Astrocyte of the spinal cord (primary cell): ENCODE results near the gene RFX4.

ENCODE experiments used
- DNase-seq: peaks from one replicate; pipeline ENCODE4 v3.0.0; 2011; ENCODE audit warnings: low read depth, low spot score
- H3K4me3 ChIP-seq: 2 replicates; pipeline ENCODE4 v1.5.1; 2011; ENCODE audit warnings: low read depth, mild to moderate bottlenecking, low read length, moderate library complexity
- CTCF ChIP-seq: IDR thresholded peaks from 2 replicates; pipeline ENCODE4 v1.5.1; 2012; ENCODE audit warnings: low read depth, mild to moderate bottlenecking, low read length, inconsistent platforms
- in situ Hi-C: cut with HindIII; loops from 2 replicates; pipeline ENCODE4 v1.10.0; 2017; ENCODE audit warnings: low sequenced_read_pairs

Gene RFX4

DNA sequence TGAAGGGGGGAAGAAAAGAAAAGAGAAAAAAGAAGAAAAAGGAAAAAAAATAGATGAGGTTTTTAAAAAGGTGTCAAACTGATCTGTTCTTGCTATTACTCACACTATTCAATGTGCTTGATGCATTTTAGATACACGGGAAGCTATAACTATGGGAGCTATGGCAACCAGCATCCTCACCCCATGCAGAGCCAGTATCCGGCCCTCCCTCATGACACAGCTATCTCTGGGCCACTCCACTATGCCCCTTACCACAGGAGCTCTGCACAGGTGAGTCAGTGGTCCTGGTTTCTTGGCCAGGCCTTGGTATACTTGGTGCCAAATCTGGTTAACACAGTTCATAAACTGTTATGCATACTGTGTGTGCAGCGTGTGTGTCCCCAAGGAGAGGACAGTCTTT lies 167.7 kb downstream of the RFX4 start:
- H3K4me3 ChIP-seq = no peak overlapping the region
- no peak for DNase-seq
- no peak for TF ChIP-seq CTCF
- in situ Hi-C loops = no loop called here

GRCh38 chr12:106753526-106753925 lies 170.7 kb downstream of the RFX4 start:
- in situ Hi-C loops = no loop called here
- no peak overlapping the region for H3K4me3 ChIP-seq
- no peak for TF ChIP-seq CTCF
- DNase-seq = no peak

- in situ Hi-C loops = no loop called here
- no peak overlapping the region for H3K4me3 ChIP-seq
- TF ChIP-seq CTCF = no peak
- no peak for DNase-seq
These were observed 171.5 kb downstream of the RFX4 start for GRCh38 chr12:106754331-106754730.

- no peak for TF ChIP-seq CTCF
- no peak overlapping the region for H3K4me3 ChIP-seq
- DNase-seq = no peak
- in situ Hi-C loops = no loop called here
These were observed 175.0 kb downstream of the RFX4 start for GRCh38 chr12:106757623-106758348.

GRCh38 chr12:106758349-106759110 lies 175.7 kb downstream of the RFX4 start:
- no peak for TF ChIP-seq CTCF
- DNase-seq = no peak
- no peak overlapping the region for H3K4me3 ChIP-seq
- in situ Hi-C loops = no loop called here

GRCh38 chr12:106759526-106760183 lies 176.9 kb downstream of the RFX4 start:
- in situ Hi-C loops = no loop called here
- TF ChIP-seq CTCF = no peak
- no peak for DNase-seq
- H3K4me3 ChIP-seq = no peak overlapping the region
